SK-MEL-5 (cell line): Measurements from ENCODE around the gene ZNF385D. TPM values are rescaled to one million over a fixed set of nuclear protein-coding genes. Genes with fewer than 3 reads are reported as not detected.

Experiments
- DNase-seq: peaks from one replicate; pipeline ENCODE4 v3.0.0-alpha.2; 2016; ENCODE audit warnings: low read depth, low spot score
- in situ Hi-C: cut with HindIII; loops from 2 replicates; pipeline ENCODE4 v1.10.0; 2016; ENCODE audit warnings: low sequenced_read_pairs, high pct_unique_total_duplicates, low pct_unique_long_range_greater_than_20kb
- polyA plus RNA-seq, 2 experiments: library from polyadenylated mRNA; depleted of rRNA; stranded (reverse); fragments of >200 nt; gene quantifications; 2 replicates each; pipeline ENCODE4 v1.2.3, GENCODE V29; 2015
- total RNA-seq: library from RNA; depleted of rRNA; stranded (reverse); fragments of >200 nt; shearing (Covaris generic); gene quantifications from 2 replicates; pipeline ENCODE4 v1.2.3, GENCODE V29; 2014; rRNA removed

The ZNF385D gene, protein sequence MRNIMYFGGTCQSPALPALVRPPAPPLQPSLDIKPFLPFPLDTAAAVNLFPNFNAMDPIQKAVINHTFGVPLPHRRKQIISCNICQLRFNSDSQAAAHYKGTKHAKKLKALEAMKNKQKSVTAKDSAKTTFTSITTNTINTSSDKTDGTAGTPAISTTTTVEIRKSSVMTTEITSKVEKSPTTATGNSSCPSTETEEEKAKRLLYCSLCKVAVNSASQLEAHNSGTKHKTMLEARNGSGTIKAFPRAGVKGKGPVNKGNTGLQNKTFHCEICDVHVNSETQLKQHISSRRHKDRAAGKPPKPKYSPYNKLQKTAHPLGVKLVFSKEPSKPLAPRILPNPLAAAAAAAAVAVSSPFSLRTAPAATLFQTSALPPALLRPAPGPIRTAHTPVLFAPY
- not detected in 2 replicates for total RNA-seq
- not detected in 2 replicates for polyA plus RNA-seq (2015; cell fraction: cytosol; rRNA removed)
- polyA plus RNA-seq (2015; cell fraction: nucleus; rRNA removed): not detected in 2 replicates

DNA sequence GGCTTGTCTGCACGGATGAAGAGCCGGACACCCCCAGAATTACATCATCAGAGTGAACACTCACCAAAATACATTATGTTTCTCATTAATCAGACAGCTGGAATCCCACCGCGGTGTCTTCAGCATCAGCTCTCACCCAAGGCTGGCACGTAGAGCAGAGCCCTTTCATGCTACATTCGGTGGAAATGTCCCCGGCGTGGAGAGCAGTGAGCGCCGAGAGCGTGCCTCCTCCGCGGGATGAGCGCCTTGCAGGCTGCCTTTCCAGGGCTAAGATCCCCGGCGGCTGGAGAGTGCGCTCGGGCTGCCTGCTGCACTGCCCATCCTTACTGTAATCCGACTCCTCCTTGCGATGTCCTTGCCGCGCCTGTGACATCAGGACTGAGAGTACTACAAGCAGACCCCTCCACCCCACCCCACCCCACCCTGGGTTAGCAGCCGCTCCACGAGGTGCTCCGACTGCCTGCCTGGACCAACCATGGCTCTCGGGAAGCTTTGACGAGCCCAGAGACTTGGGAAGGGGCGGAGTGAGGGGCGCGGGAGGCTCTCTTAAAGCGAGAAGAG is at the start of gene ZNF385D:
Gene ZNF385D, minus strand, starts transcription at position 380 of the 561 bp plus-strand sequence. Its CDS starts 294 bp downstream, at position 86.
- in situ Hi-C loops: no loop called here
- no peak for DNase-seq

DNA sequence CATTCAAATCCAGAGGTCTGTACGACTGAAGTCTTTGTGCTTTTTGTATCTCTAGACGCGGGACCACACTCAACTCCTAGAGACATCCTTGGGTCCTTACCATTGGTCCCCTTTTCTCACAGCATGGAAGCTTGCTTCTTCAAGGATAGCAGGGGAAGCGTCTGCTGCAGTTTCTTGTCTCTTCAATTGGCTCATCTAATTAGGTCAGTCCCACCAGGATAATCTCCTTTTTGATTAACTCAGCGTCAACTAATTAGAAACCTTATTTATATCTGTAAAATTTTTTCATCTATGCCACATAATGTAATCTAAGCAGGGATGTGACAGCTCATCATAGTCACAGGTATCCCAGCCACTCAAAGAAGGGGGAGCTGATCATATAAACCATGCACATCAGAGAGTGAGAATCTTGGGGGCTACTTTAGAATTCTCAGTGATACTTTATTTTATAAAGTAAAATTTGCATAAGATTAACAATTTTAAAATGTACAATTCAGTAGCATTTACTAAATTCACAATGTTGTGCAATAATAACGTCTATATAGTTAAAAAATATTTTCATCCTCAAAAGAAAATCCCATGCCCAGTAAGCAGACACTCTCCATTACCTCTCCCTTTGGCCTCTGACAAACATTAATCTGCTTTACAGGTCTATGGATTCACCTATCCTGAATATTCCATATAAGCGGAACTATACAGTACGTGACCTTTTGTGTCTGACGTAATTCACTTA is 47.5 kb upstream of the ZNF385D start:
- no peak for DNase-seq
- in situ Hi-C loops: no loop called here

DNA sequence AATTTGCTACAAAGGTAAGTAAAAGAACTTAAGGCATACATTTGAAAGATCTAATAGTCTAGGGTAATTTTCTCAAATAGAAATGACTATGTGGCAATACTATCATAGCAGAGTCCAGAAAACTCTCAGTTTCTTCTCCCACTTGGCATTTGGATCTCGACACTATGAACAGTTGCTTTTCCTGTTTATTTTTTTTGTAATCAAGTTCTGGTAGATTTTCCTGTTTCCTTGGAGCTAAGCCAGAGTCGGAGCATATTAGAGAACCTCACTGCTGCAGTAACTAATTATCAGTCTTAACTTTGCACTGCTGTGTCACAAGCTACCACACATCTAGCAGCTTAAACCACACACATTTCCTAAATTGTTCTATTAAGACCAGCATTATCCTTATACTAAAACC is 44.9 kb upstream of the ZNF385D start:
- DNase-seq: no peak
- in situ Hi-C loops: no loop called here

DNA sequence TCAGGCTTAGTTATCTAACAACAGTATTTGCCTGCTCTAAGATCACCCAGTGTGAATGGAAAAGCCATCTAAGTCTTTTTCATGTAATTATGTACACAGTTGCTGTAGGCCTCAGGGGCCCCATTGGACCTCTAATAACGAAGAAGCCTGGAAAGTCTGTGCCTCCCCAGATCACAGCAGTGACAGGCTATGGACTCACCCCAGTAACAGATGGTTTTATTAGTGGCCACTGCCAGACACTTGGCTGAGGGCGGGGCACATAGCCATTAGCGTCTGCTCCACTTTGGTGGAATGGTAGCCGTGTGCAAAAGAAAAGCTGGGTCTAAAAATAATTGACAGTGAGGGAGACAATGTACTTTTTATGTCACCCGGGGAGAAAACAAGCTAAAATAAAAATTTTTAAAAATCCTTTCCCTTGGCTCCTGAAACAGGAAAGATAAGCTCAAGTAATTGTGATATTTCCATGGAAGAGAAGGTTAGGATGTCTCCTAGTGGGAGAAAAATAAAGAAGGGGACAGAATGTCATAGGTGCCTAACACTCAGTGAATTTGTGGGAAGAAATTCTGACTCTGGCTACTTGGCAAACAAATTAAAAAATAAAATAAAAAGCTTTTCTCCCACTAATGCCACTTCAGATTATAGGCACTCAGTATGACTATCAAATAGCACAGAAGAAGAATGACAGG is 44.3 kb upstream of the ZNF385D start:
- in situ Hi-C loops: no loop called here

DNA sequence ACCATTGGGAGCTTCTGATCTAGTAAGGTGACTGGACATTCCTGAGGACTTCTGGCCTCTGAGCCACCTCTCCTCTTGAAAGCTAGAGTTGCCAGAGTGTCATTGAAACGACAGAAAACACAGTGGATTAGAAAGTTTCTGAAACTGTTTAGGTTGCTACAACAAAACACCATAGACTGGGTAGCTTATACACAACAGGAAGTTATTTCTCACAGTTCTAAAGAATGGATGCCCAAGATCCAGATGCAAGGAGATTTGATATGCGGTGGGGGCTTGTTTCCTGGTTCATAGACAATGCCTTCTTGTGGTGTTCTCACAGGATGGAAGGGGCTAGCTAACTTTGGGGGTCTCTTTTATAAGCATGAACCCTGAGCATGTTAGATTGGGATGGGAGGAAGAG is 43.3 kb upstream of the ZNF385D start:
- in situ Hi-C loops: no loop called here

More for the DNA sequence above, 44.3 kb upstream of the ZNF385D start:
- DNase-seq: no peak

DNA sequence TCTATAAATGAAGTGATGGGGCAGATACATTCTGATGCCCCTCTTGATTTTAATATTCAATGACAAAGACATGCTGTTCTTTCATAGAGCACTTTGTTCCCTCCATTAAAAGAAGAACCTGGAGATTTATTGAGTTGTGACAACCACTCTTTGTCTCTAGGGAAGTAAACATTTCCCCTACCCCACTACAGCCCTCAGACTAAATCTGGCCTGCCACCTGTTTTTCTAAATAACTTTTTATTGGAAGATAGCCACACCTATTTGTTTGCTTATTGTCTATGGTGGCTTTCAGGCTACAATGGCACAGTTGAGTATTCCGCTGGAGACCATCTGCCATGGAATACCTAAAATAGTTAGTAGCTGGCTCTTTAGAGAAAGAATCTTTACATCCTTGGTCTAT is 41.2 kb upstream of the ZNF385D start:
- DNase-seq: no peak
- in situ Hi-C loops: no loop called here

More for the DNA sequence above, 43.3 kb upstream of the ZNF385D start:
- no peak for DNase-seq

DNA sequence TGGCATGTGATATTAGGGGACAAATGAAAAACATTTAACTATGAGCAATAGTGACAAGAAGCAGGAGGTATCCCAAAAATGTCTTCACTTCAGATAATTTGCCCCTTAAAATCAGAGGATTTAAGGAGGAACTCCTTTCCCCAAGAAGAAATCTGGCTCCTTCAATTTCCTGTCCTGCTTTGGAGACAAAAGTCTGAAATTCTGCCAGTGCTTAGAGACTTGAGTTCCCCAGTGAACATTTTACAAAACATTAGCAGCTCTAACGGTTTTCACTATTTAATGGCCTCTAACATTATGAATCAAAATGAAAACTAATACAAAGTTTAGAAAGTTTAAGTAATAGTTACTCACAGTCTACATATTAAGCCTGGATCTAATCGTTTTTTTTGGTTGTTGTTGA is 40.3 kb upstream of the ZNF385D start:
- no peak for DNase-seq
- in situ Hi-C loops: no loop called here

DNA sequence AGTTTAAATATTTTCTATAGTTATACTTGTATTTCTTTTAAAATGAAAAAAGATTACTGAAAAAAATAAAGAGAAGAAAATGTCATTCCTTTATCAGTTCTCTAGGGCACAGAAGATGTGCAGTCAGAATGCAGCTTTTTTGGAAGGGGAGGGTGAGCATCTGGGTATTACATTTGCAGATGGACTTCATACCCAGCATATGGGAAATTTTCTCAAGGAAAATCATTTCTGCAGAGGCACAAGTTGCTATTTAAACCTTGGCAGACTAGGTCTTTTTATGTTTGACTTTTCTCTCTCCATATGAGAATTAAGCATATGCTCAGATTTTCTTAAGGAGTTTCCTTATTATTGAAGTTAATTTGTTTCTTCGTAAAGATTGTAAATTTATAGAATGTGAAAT is 39.5 kb upstream of the ZNF385D start:
- DNase-seq: no peak
- in situ Hi-C loops: no loop called here

DNA sequence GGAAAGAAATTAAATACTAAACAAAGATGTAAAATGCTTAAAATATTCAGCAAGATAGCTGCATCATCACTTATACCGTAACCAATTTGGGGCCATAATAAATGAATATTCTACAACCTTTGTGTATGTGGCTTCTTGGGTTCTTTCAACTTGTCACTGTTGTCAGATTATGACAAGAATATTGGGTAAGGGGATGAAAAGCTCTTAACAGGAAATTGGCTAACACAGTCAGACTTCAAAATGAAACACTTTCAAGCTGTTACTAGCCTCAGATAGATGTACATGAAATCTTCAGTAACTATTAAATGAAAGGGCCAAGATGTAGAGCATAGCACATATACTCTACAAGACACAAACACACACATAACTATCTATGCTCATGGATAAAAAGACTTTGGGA is 38.7 kb upstream of the ZNF385D start:
- no peak for DNase-seq
- in situ Hi-C loops: no loop called here

DNA sequence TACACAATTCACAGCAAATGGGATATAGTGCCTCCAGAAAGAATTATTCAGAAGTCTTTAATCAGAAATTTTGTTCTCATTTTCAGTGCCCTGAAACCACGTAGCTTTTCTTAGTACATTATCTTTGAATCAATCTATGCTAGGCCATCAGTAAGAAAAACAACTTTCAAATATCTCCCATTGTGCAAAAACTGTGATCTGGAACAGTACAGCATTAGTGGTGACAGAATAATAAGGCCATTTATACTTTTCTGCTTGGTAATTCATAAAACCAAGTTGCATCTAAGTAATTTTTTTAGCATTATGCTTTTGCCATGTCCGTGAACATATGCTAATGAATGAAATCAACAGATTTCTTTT is 35.4 kb upstream of the ZNF385D start:
- no peak for DNase-seq
- in situ Hi-C loops: no loop called here

DNA sequence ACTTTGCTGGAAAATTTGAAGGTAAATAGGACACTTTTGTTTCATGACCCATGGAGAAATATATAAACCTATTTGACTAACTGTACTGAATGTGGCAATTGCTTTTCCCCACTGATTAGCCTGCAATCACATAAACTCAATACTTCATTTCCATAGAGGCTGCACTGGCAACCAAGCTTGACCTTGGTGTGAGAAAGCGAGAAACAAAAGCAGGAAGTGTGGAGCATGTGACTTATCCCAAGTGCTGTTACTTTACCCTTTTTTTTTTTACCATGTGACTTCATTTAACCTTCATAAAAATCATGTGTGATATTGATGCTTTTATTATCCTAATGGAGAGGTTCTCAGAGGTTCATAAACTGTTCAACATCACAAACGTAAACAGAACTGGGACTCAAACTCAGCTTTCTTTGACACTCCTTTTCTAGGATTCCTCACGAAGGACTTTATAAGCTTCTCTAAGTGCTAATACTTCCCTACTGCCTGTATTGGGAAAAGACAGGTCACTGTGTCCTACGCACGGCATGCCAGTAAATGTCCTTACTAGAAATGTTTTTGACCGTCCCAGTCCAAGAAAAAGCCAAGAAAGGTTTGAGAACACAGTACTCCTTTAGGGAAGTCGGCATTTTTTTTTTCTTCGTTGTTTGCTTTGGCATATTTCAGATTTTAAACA is 34.9 kb upstream of the ZNF385D start:
- no peak for DNase-seq
- in situ Hi-C loops: no loop called here

DNA sequence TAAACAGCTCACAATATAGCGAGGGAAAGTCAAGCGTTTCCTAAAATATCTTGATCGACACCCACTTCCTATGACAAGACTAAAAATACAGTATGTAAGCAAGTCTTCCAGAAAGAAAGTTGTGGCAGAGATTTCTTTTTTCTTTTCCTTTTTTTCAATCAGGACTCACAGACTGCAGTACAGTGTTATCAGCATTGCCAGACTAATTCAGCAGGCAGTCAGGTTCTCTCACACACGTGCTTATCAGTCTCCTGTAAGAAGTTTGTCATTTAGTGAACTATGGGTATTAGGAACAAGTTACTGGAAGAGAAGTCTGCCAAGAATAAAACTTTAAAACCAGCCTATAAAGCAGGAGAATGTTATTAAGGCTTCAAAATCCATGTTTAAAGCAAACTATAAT is 32.8 kb upstream of the ZNF385D start:
- no peak for DNase-seq
- in situ Hi-C loops: no loop called here

DNA sequence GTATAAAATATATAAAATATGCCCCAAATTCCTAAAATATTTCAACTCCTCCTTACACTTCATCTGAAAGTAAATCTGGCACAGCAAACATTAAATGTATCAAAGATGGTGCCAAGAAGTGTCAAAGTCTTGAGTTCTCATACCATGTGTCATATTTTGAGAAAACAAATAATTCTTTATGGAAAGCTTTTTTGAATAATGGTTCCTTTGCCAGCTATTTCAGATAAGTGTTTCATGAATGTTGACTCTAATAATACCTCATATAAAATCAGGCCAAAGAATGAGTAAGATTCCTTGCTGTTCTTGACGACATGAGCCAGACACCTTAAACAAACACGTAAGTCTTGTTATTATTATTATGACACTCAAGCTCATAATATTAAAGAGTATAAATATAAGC is 30.3 kb upstream of the ZNF385D start:
- in situ Hi-C loops: no loop called here
- no peak for DNase-seq

DNA sequence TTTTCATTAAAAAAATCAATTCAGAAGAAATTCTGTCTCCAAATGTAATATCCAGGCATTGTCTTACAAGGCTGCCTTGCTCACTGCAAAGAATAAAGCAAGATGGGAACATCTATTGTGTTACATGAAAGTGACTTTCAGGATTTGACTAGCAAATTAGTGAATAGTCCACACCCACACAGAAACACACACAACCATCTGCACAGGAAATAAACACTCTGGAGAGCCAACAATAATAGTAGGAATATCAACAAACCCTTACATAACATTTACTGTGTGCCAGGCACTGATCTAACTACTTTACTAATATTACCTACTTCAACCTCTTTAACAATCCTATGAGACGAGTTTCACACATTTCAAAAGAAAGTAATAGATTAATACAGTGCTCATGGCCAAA is 28.9 kb upstream of the ZNF385D start:
- DNase-seq: no peak
- in situ Hi-C loops: no loop called here

DNA sequence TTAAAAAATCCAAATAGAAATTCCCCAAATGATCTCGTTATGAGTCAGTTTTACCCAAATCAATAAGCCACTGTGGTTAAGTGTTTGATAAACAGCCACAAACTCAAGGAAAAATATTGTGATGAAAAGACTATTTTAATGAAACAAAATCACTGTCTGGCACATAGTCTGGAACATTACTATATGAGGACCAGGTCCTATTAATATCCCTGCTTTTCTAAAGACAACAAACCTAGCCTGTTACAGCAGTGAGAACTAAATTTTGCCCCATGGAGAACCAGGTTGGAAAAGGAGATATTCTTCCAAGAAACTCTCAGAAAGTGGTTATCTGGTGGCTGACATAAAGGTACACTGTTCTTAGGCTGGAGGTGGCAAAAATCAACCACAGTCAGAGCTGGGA is 27.7 kb upstream of the ZNF385D start:
- in situ Hi-C loops: no loop called here
- DNase-seq: no peak

DNA sequence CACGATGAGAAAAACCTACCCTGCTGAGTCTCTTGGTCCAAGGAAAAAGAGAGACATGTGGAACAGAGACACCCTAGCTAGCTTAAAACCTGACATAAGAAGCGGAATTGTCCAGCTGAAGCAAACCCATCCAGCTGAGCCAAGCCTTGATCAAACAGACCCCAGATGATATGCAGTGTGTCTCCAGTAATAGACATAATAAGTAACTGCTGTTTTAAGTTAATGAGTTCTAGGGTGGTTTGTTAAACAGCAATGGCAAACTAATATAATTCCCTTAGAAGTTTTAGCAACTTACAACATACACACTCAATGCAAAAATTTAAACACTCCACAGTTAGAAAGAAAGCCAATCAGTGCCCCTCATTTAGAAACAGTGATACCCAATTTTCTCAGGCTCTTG is 26.8 kb upstream of the ZNF385D start:
- no peak for DNase-seq
- in situ Hi-C loops: no loop called here

DNA sequence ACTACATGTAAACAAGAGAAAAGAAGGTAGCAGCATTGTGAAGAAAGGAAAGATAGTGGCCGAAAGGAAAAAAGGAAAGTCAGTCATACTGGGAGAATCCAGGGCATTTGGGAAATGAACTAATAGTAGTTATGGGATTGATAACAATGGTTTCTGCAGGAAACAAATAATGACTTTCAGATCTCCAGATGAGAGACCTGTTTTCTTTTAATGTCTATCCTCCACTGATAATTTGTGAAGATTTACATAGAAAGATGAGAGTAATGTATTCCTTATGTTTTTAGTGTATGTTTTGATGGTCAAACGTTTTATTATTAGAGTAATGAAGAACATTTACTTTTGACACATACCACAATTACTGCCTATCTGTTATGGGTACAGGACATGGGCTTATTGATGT is 15.0 kb upstream of the ZNF385D start:
- DNase-seq: no peak
- in situ Hi-C loops: no loop called here

DNA sequence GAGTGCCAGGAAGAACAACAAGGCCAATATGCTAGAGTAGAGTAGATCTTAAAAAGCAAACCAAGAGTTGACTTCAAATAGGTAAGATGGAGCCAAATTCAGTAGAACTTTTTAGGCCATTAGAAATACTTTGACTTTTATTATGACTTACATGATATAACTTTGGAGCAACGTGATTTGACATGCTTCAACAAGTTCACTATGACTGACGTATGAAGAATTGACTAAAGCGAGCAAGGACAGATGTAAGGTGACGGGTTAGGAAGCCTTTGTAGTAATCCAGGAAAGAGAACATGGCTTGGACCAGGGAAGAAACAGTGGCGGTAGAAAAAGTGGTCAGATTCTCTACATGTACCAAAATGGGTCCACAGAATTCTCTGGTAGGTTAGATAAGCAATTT is 4.9 kb upstream of the ZNF385D start:
- in situ Hi-C loops: no loop called here
- no peak for DNase-seq
